Endodermal cell (in vitro differentiated cells): ENCODE results near the gene IRF2BP1. TPM values are rescaled to one million over a fixed set of nuclear protein-coding genes. Genes with fewer than 3 reads are reported as not detected.

ENCODE experiments used
- DNase-seq: peaks from one replicate; pipeline ENCODE4 v3.0.0-alpha.2; 2017
- H3K27ac ChIP-seq: 2 replicates; pipeline ENCODE4 v1.5.1; 2013; ENCODE audit warnings: mild to moderate bottlenecking, low read depth, low read length, moderate library complexity
- H3K27me3 ChIP-seq: 2 replicates; pipeline ENCODE4 v1.6.1; 2013; ENCODE audit warnings: mild to moderate bottlenecking, low read length, moderate library complexity; ENCODE audit not compliant: insufficient read depth, control insufficient read depth, poor library complexity, severe bottlenecking
- H3K36me3 ChIP-seq: 2 replicates; pipeline ENCODE4 v1.7.0; 2013; ENCODE audit warnings: mild to moderate bottlenecking, low read length, moderate library complexity; ENCODE audit not compliant: control insufficient read depth, insufficient read depth
- H3K4me1 ChIP-seq: one replicate; pipeline ENCODE4 v1.7.0; 2013; ENCODE audit warnings: low read length; ENCODE audit not compliant: control insufficient read depth, insufficient read depth
- H3K4me3 ChIP-seq: 2 replicates; pipeline ENCODE4 v1.5.1; 2013; ENCODE audit warnings: mild to moderate bottlenecking, low read length, moderate library complexity
- H3K9ac ChIP-seq: 2 replicates; pipeline ENCODE4 v1.6.1; 2013; ENCODE audit warnings: mild to moderate bottlenecking, low read length, moderate library complexity; ENCODE audit not compliant: poor library complexity, severe bottlenecking; ENCODE audit errors: extremely low read depth
- H3K9me3 ChIP-seq: 2 replicates; pipeline ENCODE4 v1.6.1; 2013; ENCODE audit warnings: mild to moderate bottlenecking, low read length, moderate library complexity; ENCODE audit not compliant: control insufficient read depth
- H3K27ac Mint-ChIP-seq: 2 replicates; pipeline ENCODE4 v1.8.0; 2020; ENCODE audit warnings: mixed read lengths
- H3K27me3 Mint-ChIP-seq: 2 replicates; pipeline ENCODE4 v1.8.0; 2021; ENCODE audit warnings: mild to moderate bottlenecking, mixed read lengths; ENCODE audit not compliant: insufficient read depth
- H3K36me3 Mint-ChIP-seq: 2 replicates; pipeline ENCODE4 v1.8.0; 2020; ENCODE audit warnings: low read depth, mixed read lengths
- H3K4me1 Mint-ChIP-seq: 2 replicates; pipeline ENCODE4 v1.8.0; 2020; ENCODE audit warnings: mixed read lengths
- H3K4me3 Mint-ChIP-seq: 2 replicates; pipeline ENCODE4 v1.8.0; 2020; ENCODE audit warnings: mild to moderate bottlenecking, moderate library complexity, mixed read lengths
- H3K9me3 Mint-ChIP-seq: 2 replicates; pipeline ENCODE4 v1.8.0; 2020; ENCODE audit warnings: mild to moderate bottlenecking, mixed read lengths
- WGBS, 2 experiments: methylation state at CpG; one replicate each; pipeline versions ENCODE4 v1.1.5 to v1.1.7; 2013; ENCODE audit warnings: missing lambda C conversion rate in 2 of 2, mixed read lengths in 1 of 2; ENCODE audit not compliant: insufficient coverage in 1 of 2, insufficient read length in 1 of 2; 5-methylcytosine and 5-hydroxymethylcytosine counted together
- total RNA-seq, 2 donors: library from RNA; stranded (reverse); fragmentation: NEBNext Ultra II Directional in 1 of 2; extraction: Animal tissue kit (Norgen Biotek cat#: 25700) in 1 of 2; gene quantifications; 2 replicates in 1 of 2; 3 replicates in 1 of 2; pipeline ENCODE4 v1.2.1, GENCODE V29; 2021
- TF ChIP-seq, protein P1 (sequence below): fragments of 200-600 bp; sonication (generic); conservative IDR thresholded peaks from 2 replicates; pipeline ENCODE4 v1.5.0; 2021; ENCODE audit warnings: antibody characterized with exemption, mild to moderate bottlenecking

Gene IRF2BP1
- total RNA-seq, 2 donors from 2014 or later = 23.8 to 30.3 TPM

DNA sequence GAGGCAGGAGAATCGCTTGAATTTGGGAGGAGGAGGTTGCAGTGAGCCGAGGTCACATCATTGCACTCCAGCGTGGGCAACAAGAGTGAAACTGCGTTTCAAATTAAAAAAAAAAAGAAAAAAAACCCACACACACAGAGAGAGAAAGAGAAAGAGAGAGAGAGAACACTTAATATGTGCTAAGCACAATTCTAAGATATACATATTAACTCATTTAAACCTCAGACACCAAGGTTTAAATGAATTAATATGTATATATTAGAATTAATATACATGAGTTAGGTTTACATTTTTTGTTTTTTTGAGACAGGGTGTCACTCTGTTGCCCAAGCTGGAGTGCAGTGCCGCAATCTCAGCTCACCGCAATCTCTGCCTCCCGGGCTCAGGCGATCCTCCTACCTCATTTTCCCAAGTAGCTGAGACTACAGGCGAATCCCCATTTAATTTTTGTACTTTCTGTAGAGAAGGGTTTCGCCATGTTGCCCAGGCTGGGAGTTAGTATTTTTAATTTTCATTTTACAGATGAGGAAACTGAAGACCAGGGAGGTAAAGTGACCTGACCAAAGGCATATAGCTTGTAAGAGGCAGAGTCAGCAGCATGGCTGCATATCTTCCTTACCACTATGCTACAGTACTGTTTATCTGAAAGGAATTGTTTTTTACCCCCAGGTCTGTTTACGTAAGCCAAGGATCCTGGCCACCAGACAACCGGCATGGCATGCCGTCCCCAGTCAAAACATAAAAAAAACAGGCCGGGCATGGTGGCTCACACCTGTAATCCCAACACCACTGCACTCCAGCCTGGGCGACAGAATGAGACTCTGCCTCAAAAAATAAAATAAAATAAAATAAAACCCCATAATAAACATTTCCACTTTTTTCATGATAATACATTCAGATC lies 25.3 kb downstream of the IRF2BP1 start:
- no peaks in the 10 kb centered on the region for H3K4me1 ChIP-seq
- Mint-ChIP-seq H3K9me3 (no peaks in the 10 kb centered on the region), H3K4me3 (peak overlapping the region; percentile 100), H3K27me3 (no peaks in the 10 kb centered on the region), H3K4me1 (peaks cover 3% of the 10 kb centered on the region), H3K27ac (peak overlapping the region; percentile 26), H3K36me3 (peaks cover 23% of the 10 kb centered on the region)
- H3K27ac ChIP-seq = no peak overlapping the region
- H3K4me3 ChIP-seq = peak overlapping the region; percentile 41
- TF ChIP-seq, protein P1, sequence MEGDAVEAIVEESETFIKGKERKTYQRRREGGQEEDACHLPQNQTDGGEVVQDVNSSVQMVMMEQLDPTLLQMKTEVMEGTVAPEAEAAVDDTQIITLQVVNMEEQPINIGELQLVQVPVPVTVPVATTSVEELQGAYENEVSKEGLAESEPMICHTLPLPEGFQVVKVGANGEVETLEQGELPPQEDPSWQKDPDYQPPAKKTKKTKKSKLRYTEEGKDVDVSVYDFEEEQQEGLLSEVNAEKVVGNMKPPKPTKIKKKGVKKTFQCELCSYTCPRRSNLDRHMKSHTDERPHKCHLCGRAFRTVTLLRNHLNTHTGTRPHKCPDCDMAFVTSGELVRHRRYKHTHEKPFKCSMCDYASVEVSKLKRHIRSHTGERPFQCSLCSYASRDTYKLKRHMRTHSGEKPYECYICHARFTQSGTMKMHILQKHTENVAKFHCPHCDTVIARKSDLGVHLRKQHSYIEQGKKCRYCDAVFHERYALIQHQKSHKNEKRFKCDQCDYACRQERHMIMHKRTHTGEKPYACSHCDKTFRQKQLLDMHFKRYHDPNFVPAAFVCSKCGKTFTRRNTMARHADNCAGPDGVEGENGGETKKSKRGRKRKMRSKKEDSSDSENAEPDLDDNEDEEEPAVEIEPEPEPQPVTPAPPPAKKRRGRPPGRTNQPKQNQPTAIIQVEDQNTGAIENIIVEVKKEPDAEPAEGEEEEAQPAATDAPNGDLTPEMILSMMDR = no peak
- no peaks in the 10 kb centered on the region for H3K27me3 ChIP-seq
- no peak overlapping the region for H3K9ac ChIP-seq
- peaks cover 30% of the 10 kb centered on the region for H3K36me3 ChIP-seq
- WGBS, 2 experiments = 93 to 96% methylated on average over 4 to 13 of the region's 15 CpGs
- H3K9me3 ChIP-seq = no peaks in the 10 kb centered on the region
- DNase-seq = no peak

DNA sequence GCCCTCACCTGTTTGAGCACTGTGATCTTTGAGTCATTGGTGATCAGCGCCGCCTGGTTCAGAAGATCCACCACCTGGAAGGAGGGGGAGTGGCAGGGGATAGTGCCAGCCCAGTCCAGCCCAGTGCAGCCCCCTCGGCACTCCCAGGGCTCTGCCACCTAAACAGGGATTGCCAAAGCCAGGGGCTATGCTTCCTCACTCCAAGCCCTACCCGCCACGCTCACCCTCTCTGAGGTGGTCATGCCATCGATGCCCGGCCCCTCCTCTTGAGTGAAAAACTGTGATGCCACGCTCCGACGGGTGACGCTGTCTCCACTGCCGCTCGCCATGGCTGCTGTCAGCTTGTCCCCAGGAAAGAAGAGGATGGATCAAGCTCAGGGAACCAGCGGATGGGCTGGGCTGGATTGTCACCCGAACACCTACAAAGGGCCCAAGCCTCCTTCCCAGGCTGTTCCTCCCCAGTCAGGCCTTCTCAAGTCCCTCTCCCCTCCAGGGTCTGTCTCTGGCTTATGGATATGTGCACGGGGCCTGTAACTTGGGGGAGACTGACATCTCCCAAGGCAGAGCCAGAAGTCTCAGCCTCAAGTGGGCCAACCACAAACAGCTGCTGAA lies 31.7 kb downstream of the IRF2BP1 start:
- no peaks in the 10 kb centered on the region for H3K27me3 Mint-ChIP-seq
- H3K9me3 ChIP-seq = no peaks in the 10 kb centered on the region
- peaks cover 63% of the 10 kb centered on the region for H3K36me3 Mint-ChIP-seq
- no peak for DNase-seq
- H3K4me3 ChIP-seq = no peak overlapping the region
- H3K27ac Mint-ChIP-seq = peak overlapping the region; percentile 70
- no peak overlapping the region for H3K4me3 Mint-ChIP-seq
- no peaks in the 10 kb centered on the region for H3K4me1 Mint-ChIP-seq
- peaks cover 62% of the 10 kb centered on the region for H3K36me3 ChIP-seq
- no peak overlapping the region for H3K9ac ChIP-seq
- H3K27ac ChIP-seq = no peak overlapping the region
- 89 to 96% methylated on average over 14 to 16 of the region's 16 CpGs for WGBS, 2 experiments
- TF ChIP-seq, protein P1 = no peak
- no peaks in the 10 kb centered on the region for H3K27me3 ChIP-seq
- no peaks in the 10 kb centered on the region for H3K9me3 Mint-ChIP-seq
- H3K4me1 ChIP-seq = no peaks in the 10 kb centered on the region

DNA sequence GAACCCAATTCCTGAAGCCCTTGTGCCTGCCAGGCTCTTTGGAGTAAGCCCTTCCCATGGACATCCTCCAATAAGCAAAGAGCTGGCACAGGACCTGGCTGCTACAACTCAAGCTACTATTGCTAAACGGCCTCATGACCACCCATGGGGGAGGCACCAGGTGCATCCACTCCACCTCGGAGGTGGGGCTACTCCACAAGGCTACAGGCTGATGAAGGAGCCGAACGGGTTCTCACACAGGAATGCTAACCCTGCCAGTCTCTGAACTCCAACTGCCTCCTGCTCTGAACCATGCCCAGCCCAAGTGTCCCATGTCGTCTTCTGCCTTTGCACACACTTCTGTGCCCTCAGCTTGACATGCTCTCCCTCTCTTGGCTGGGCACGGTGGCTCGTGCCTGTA lies 33.0 kb downstream of the IRF2BP1 start:
- Mint-ChIP-seq H3K4me1 (no peaks in the 10 kb centered on the region), H3K27ac (peak overlapping the region; percentile 21), H3K36me3 (peaks cover 63% of the 10 kb centered on the region), H3K4me3 (no peak overlapping the region), H3K9me3 (no peaks in the 10 kb centered on the region), H3K27me3 (no peaks in the 10 kb centered on the region)
- H3K9ac ChIP-seq = no peak overlapping the region
- TF ChIP-seq, protein P1 = no peak
- no peak overlapping the region for H3K27ac ChIP-seq
- DNase-seq = no peak
- 92 to 96% methylated on average over 7 of the region's 7 CpGs for WGBS, 2 experiments
- no peaks in the 10 kb centered on the region for H3K27me3 ChIP-seq
- H3K36me3 ChIP-seq = peaks cover 64% of the 10 kb centered on the region
- no peak overlapping the region for H3K4me3 ChIP-seq
- H3K4me1 ChIP-seq = no peaks in the 10 kb centered on the region
- H3K9me3 ChIP-seq = no peaks in the 10 kb centered on the region
